Smooth muscle cell of the brain vasculature (primary cell): ENCODE results near the gene PTPN11.
"Not testable (repeated sequence)": the region's sequence is repeated elsewhere in the genome, so short reads cannot be mapped to it uniquely, and the experiment has no call there.

ENCODE experiments used
- DNase-seq: peaks from one replicate; pipeline ENCODE4 v3.0.0-alpha.2; 2012; ENCODE audit warnings: low read depth, low spot score

PTPN11 gene

GRCh38 chr12:112448165-112448564 lies 29.4 kb downstream of the PTPN11 start:
- not testable (repeated sequence) for DNase-seq

GRCh38 chr12:112450725-112451124 lies 32.0 kb downstream of the PTPN11 start:
- no peak for DNase-seq

- no peak for DNase-seq
These were observed 37.3 kb downstream of the PTPN11 start for GRCh38 chr12:112456029-112456428.

- DNase-seq: not testable (repeated sequence)
These were observed 38.4 kb downstream of the PTPN11 start for GRCh38 chr12:112457142-112457541.

- DNase-seq: no peak
These were observed 39.6 kb downstream of the PTPN11 start for GRCh38 chr12:112458330-112458729.

GRCh38 chr12:112458751-112459150 lies 40.0 kb downstream of the PTPN11 start:
- no peak for DNase-seq

GRCh38 chr12:112463478-112463877 lies 44.7 kb downstream of the PTPN11 start:
- DNase-seq: no peak

- no peak for DNase-seq
These were observed 45.9 kb downstream of the PTPN11 start for GRCh38 chr12:112464605-112465004.

- no peak for DNase-seq
These were observed 47.3 kb downstream of the PTPN11 start for GRCh38 chr12:112466011-112466422.

- DNase-seq: no peak
These were observed 48.1 kb downstream of the PTPN11 start for GRCh38 chr12:112466835-112467234.

GRCh38 chr12:112468046-112468445 lies 49.3 kb downstream of the PTPN11 start:
- DNase-seq: no peak

- DNase-seq: no peak
These were observed 54.3 kb downstream of the PTPN11 start for GRCh38 chr12:112473056-112473455.

GRCh38 chr12:112479413-112479812 lies 60.7 kb downstream of the PTPN11 start:
- no peak for DNase-seq

GRCh38 chr12:112480931-112481330 lies 62.2 kb downstream of the PTPN11 start:
- no peak for DNase-seq

GRCh38 chr12:112482733-112483132 lies 64.0 kb downstream of the PTPN11 start:
- no peak for DNase-seq

- no peak for DNase-seq
These were observed 67.6 kb downstream of the PTPN11 start for GRCh38 chr12:112486361-112486760.

GRCh38 chr12:112488257-112488876 lies 69.6 kb downstream of the PTPN11 start:
- no peak for DNase-seq

- DNase-seq: no peak
These were observed 70.7 kb downstream of the PTPN11 start for GRCh38 chr12:112489456-112489855.

- DNase-seq: no peak
These were observed 77.7 kb downstream of the PTPN11 start for GRCh38 chr12:112496496-112496895.

- DNase-seq: no peak
These were observed 79.8 kb downstream of the PTPN11 start for GRCh38 chr12:112498580-112498979.

- DNase-seq: no peak
These were observed 84.8 kb downstream of the PTPN11 start for GRCh38 chr12:112503512-112503911.

GRCh38 chr12:112506513-112507166 lies 87.9 kb downstream of the PTPN11 start:
- DNase-seq: no peak

- no peak for DNase-seq
These were observed 94.7 kb downstream of the PTPN11 start for GRCh38 chr12:112513471-112513870.
